ENCODE results near the gene MARCHF3.

DNA sequence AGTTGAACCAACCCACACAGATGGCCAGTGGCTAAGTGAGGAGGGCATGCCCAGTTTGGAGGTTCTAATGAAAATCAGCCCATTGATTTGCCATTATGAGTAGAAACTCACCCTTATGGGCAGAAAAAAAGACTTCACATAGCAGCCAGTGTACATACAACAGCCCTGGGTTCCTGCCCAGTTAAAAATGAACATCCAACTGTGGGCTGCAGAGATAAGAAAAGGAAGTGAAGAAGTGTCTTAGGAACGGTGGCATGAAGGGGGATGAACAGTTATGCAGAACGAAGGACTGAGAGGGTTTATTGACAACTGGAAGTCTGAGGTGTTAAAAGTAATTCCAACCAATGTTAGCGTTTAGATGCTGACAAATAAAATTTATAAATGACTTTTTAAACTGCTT, 118.4 kb downstream of the MARCHF3 start:
- no peak for TF ChIP-seq POLR2A (IDR thresholded peaks at IDR 0.05)
- TF ChIP-seq CTCF (IDR thresholded peaks at IDR 0.05) = no peak
